Astrocyte of the spinal cord (primary cell): ENCODE results near the gene TFR2.

ENCODE experiments used
- DNase-seq: peaks from one replicate; pipeline ENCODE4 v3.0.0; 2011; ENCODE audit warnings: low read depth, low spot score
- H3K4me3 ChIP-seq: 2 replicates; pipeline ENCODE4 v1.5.1; 2011; ENCODE audit warnings: low read depth, mild to moderate bottlenecking, low read length, moderate library complexity
- CTCF ChIP-seq: IDR thresholded peaks from 2 replicates; pipeline ENCODE4 v1.5.1; 2012; ENCODE audit warnings: low read depth, mild to moderate bottlenecking, low read length, inconsistent platforms
- in situ Hi-C: cut with HindIII; loops from 2 replicates; pipeline ENCODE4 v1.10.0; 2017; ENCODE audit warnings: low sequenced_read_pairs

TFR2 gene

DNA sequence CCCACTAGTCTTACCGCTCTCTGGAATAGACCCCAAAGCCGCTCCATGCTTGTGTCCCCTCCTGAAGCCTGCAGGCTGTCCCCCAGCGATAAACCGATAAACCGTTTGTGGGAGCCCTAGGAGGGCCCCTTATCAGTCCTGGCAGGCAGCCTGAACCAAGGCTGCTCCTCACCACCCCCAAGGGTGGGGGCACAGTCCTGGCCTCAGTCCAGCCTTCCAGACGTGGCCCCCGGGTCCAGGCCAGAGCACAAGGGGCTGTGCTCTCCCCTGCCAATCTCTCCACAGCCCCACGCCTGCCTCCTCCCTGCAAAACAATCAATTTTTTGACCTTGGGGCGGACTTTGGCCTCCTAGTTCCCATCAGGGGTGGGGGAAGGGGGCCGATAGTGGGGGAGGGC, at the start of gene TFR2:
Gene TFR2 (minus strand): TSS at position 90 of the 397 bp plus-strand sequence. CDS start 43 bp downstream, at position 47.
- in situ Hi-C loops, result no loop called here
- no peak within 1 kb of the TSS for H3K4me3 ChIP-seq

DNA sequence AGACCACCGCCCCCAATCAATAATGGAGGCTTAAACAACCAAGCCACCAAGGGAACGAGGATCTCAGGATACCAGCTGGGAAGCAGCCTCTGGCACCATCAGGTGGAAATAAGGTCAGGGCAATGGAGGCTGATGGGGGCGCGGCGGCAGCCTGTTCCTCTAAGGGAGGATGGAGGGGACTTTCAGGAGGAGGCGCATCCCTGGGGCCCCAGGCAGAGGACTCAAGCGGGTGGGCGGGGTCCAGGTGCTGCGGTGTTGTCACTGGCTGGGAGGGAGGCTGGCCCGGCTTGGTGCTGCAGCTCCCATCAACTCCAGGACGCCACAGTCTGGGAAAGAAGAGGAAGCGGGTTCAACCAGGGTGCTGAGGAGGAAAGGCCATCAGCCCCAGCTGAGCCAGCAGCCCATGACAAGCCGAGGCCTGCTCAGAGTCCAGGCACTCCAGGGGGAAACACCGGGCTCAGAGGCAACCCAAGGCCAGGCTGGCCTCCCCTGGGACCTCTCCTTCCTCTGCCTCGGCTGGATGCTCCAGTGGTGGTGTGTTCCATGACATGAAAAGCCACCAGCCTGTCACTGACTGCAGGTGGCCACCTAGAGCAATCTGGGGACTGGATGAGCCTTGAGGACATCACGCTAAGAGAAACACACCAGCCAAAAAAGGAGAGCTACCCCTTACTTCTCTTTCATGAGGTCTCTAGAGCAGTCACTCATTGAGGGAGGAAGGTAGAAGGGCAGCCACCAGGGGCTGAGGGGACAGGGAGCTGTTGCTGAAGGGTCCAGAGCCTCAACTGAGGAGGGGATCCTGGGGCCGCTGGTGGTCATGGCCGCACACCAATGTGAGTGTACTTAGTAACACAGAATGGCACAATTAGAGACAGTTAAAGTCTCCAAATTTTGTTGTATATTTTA, 48.1 kb upstream of the TFR2 start:
- TF ChIP-seq CTCF, result no peak
- no peak for DNase-seq
- no peak overlapping the region for H3K4me3 ChIP-seq
- in situ Hi-C loops, result no loop called here

More for the DNA sequence above, at the start of gene TFR2:
- no peak for DNase-seq
- TF ChIP-seq CTCF, result no peak

DNA sequence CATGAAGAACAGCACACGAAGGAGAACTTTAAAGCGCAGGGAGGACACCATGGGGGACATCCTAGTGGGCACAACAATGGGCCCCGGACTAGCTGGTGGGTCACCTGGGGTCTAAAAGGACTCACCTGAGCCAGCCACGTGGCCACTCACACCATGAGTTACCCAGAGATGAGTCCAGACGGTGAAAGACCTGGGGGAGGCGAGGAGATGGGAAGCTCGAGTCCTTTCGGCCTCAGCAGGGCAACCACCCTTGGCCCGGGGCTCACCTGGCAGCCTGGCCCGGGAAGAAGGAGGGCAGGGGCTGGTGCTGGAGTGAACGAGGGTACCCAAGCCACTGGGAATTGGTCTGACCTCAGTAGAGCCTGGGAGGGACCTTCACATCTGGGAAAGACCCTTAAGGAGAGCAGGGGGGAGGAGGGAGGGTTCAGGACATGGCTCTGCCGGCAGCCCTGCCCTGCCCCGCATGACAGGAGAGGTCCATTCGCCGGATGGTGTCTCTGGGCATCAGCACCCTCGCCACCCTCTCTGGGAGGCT, 47.0 kb upstream of the TFR2 start:
- H3K4me3 ChIP-seq, result no peak overlapping the region

GRCh38 chr7:100687751-100688300, 46.5 kb upstream of the TFR2 start:
- H3K4me3 ChIP-seq, result no peak overlapping the region

More for the DNA sequence above, 47.0 kb upstream of the TFR2 start:
- in situ Hi-C loops, result no loop called here
- TF ChIP-seq CTCF, result no peak
- DNase-seq, result no peak

GRCh38 chr7:100687261-100687660, 45.9 kb upstream of the TFR2 start:
- in situ Hi-C loops, result no loop called here
- DNase-seq, result no peak
- H3K4me3 ChIP-seq, result no peak overlapping the region
- TF ChIP-seq CTCF, result no peak

More at GRCh38 chr7:100687751-100688300, 46.5 kb upstream of the TFR2 start:
- no peak for DNase-seq
- TF ChIP-seq CTCF, result no peak
- in situ Hi-C loops, result no loop called here

GRCh38 chr7:100686822-100687211, 45.5 kb upstream of the TFR2 start:
- in situ Hi-C loops, result no loop called here
- DNase-seq, result no peak
- no peak overlapping the region for H3K4me3 ChIP-seq
- no peak for TF ChIP-seq CTCF
